MV-4-11 (cell line): Measurements from ENCODE around the gene HDAC4.

Experiments
- DNase-seq: peaks from one replicate; lab custom pipeline; 2025; lab: John Stamatoyannopoulos, UW

Gene HDAC4

GRCh38 chr2:239265681-239266433 lies 135.0 kb downstream of the HDAC4 start:
- DNase-seq = no peak

- peak; percentile 73 for DNase-seq
These were observed 135.8 kb downstream of the HDAC4 start for GRCh38 chr2:239264838-239265651.

GRCh38 chr2:239264492-239264837 lies 136.4 kb downstream of the HDAC4 start:
- peak; percentile 55 for DNase-seq

- no peak for DNase-seq
These were observed 136.9 kb downstream of the HDAC4 start for GRCh38 chr2:239263669-239264491.

- DNase-seq = no peak
These were observed 137.6 kb downstream of the HDAC4 start for GRCh38 chr2:239263231-239263630.

- no peak for DNase-seq
These were observed 138.2 kb downstream of the HDAC4 start for GRCh38 chr2:239262484-239263230.

GRCh38 chr2:239261796-239262483 lies 138.9 kb downstream of the HDAC4 start:
- no peak for DNase-seq

GRCh38 chr2:239261356-239261755 lies 139.5 kb downstream of the HDAC4 start:
- no peak for DNase-seq

GRCh38 chr2:239260546-239261327 lies 140.1 kb downstream of the HDAC4 start:
- DNase-seq = no peak

GRCh38 chr2:239259603-239260298 lies 141.1 kb downstream of the HDAC4 start:
- peak; percentile 80 for DNase-seq

- DNase-seq = no peak
These were observed 141.6 kb downstream of the HDAC4 start for GRCh38 chr2:239259173-239259572.

GRCh38 chr2:239258248-239258647 lies 142.6 kb downstream of the HDAC4 start:
- DNase-seq = peak; percentile 35

- peak; percentile 89 for DNase-seq
These were observed 143.3 kb downstream of the HDAC4 start for GRCh38 chr2:239257511-239257937.

GRCh38 chr2:239256350-239256743 lies 144.5 kb downstream of the HDAC4 start:
- no peak for DNase-seq

- DNase-seq = no peak
These were observed 145.0 kb downstream of the HDAC4 start for GRCh38 chr2:239255628-239256349.

GRCh38 chr2:239255218-239255617 lies 145.6 kb downstream of the HDAC4 start:
- DNase-seq = peak; percentile 27

GRCh38 chr2:239253701-239254436 lies 147.0 kb downstream of the HDAC4 start:
- DNase-seq = peak; percentile 62

GRCh38 chr2:239253264-239253663 lies 147.6 kb downstream of the HDAC4 start:
- DNase-seq = peak; percentile 80
